HCT116 (cell line): ENCODE measurements around the gene TPK1. TPM values are rescaled to one million over a fixed set of nuclear protein-coding genes. Genes with fewer than 3 reads are reported as not detected.

ENCODE experiments used
- CBX3 ChIP-seq: IDR thresholded peaks from 2 replicates; pipeline ENCODE4 v1.6.1; 2012; ENCODE audit warnings: low read depth
- CEBPB ChIP-seq: IDR thresholded peaks from 2 replicates; pipeline ENCODE4 v1.6.1; 2012; ENCODE audit warnings: low read depth
- EGR1 ChIP-seq: IDR thresholded peaks from 2 replicates; pipeline ENCODE4 v1.6.1; 2012; ENCODE audit warnings: low read depth
- ELF1 ChIP-seq: IDR thresholded peaks from 2 replicates; pipeline ENCODE4 v1.6.1; 2012; ENCODE audit warnings: low read depth, borderline replicate concordance
- EZH2 ChIP-seq: fragments of 200-600 bp; sonication (generic); IDR thresholded peaks from 2 replicates; pipeline ENCODE4 v1.6.1; 2017; ENCODE audit warnings: antibody characterized with exemption, mixed run types
- EZH2phosphoT487 ChIP-seq: fragments of 200-600 bp; IDR thresholded peaks from 2 replicates; pipeline ENCODE4 v1.6.1; 2018; ENCODE audit warnings: antibody characterized with exemption, borderline replicate concordance
- FOSL1 ChIP-seq: IDR thresholded peaks from 2 replicates; pipeline ENCODE4 v1.6.1; 2012; ENCODE audit warnings: low read depth
- JUND ChIP-seq: IDR thresholded peaks from 2 replicates; pipeline ENCODE4 v1.6.1; 2012
- POLR2A ChIP-seq: IDR thresholded peaks from 2 replicates; pipeline ENCODE4 v1.7.0; 2011; ENCODE audit warnings: borderline replicate concordance; ENCODE audit not compliant: insufficient read depth, insufficient read length; ENCODE audit errors: extremely low read depth
- REST ChIP-seq: IDR thresholded peaks from 2 replicates; pipeline ENCODE4 v1.6.1; 2012; ENCODE audit warnings: low read depth
- SP1 ChIP-seq: IDR thresholded peaks from 2 replicates; pipeline ENCODE4 v1.6.1; 2012; ENCODE audit warnings: low read depth
- SRF ChIP-seq: IDR thresholded peaks from 2 replicates; pipeline ENCODE4 v1.6.1; 2012; ENCODE audit warnings: low read depth
- YY1 ChIP-seq: IDR thresholded peaks from 2 replicates; pipeline ENCODE4 v1.6.1; 2011; ENCODE audit warnings: low read length, low read depth, moderate library complexity, mild to moderate bottlenecking; ENCODE audit not compliant: insufficient replicate concordance; ENCODE audit errors: extremely low read depth
- ZFX ChIP-seq: fragments of 450-650 bp; IDR thresholded peaks from 2 replicates; pipeline ENCODE4 v1.6.1; 2017
- total RNA-seq: library from RNA; stranded (reverse); gene quantifications from one replicate; pipeline ENCODE4 v1.2.1, GENCODE V29; 2021; ENCODE audit not compliant: unreplicated experiment

The TPK1 gene
- total RNA-seq, 1 experiment from 2014 or later, result 5.4 TPM

GRCh38 chr7:144403102-144403501, 432.8 kb downstream of the TPK1 start (continued):
- TF ChIP-seq REST (no peak), SP1 (no peak), CBX3 (no peak), EGR1 (no peak), ZFX (no peak), ELF1 (no peak), JUND (no peak), CEBPB (no peak), POLR2A (no peak), SRF (no peak), FOSL1 (no peak), YY1 (no peak), EZH2phosphoT487 (no peak), EZH2 (no peak)
- TF ChIP-seq, all 23 proteins: peak for 0
